ENCODE measurements around the gene AP4M1.

- TF ChIP-seq ZNF785 (tag by site-specific recombination; IDR thresholded peaks at IDR 0.05), result no peak
- TF ChIP-seq ZNF423 (tag by site-specific recombination; IDR thresholded peaks at IDR 0.05), result no peak
These were observed 9.7 kb downstream of the AP4M1 start for GRCh38 chr7:100111156-100111555.
